NB4 (cell line): ENCODE measurements around the gene ANKZF1.

Source experiments
- DNase-seq: peaks from one replicate; pipeline ENCODE4 v3.0.0; 2010; ENCODE audit warnings: low read depth
- H3K4me3 ChIP-seq: one replicate; pipeline ENCODE4 v1.5.1; 2011; ENCODE audit warnings: mild to moderate bottlenecking, low read depth, low read length, moderate library complexity
- CTCF ChIP-seq: IDR thresholded peaks from one replicate; pipeline ENCODE4 v1.5.1; 2012; ENCODE audit warnings: low read depth, low read length
- MAX ChIP-seq: IDR thresholded peaks from 2 replicates; pipeline ENCODE4 v1.6.1; 2011; ENCODE audit warnings: low read depth, low read length
- MYC ChIP-seq: IDR thresholded peaks from 2 replicates; pipeline ENCODE4 v1.6.1; 2011; ENCODE audit warnings: low read depth, low read length
- POLR2A ChIP-seq: IDR thresholded peaks from 2 replicates; pipeline ENCODE4 v1.6.1; 2011; ENCODE audit warnings: mild to moderate bottlenecking; ENCODE audit not compliant: insufficient read length; ENCODE audit errors: extremely low read depth

Gene ANKZF1

GRCh38 chr2:219216535-219216915 lies 13.1 kb upstream of the ANKZF1 start:
- no peak for DNase-seq
- no peak overlapping the region for H3K4me3 ChIP-seq
- no peak for TF ChIP-seq MYC
- no peak for TF ChIP-seq MAX
- TF ChIP-seq CTCF = no peak
- TF ChIP-seq POLR2A = no peak

- H3K4me3 ChIP-seq = no peak overlapping the region
- TF ChIP-seq MYC (no peak), POLR2A (no peak), CTCF (no peak), MAX (no peak)
- DNase-seq = no peak
Observed at GRCh38 chr2:219218217-219218731, 11.3 kb upstream of the ANKZF1 start.

- no peak within 1 kb of the TSS for H3K4me3 ChIP-seq
- DNase-seq = no peak
Observed at GRCh38 chr2:219218732-219219701, 10.6 kb upstream of the ANKZF1 start, which contains the start of gene ABCB6. ABCB6 (minus strand) TSS chr2:219218958; CDS start chr2:219218673, 285 bp downstream.

GRCh38 chr2:219219784-219220532 lies 9.6 kb upstream of the ANKZF1 start:
- no peak for DNase-seq
- H3K4me3 ChIP-seq = no peak overlapping the region
- no peak for TF ChIP-seq MAX

More at GRCh38 chr2:219218732-219219701, 10.6 kb upstream of the ANKZF1 start, which contains the start of gene ABCB6:
- TF ChIP-seq POLR2A = no peak
- TF ChIP-seq MYC = no peak

- TF ChIP-seq MYC (no peak), CTCF (no peak), POLR2A (no peak), MAX (no peak)
- no peak overlapping the region for H3K4me3 ChIP-seq
- DNase-seq = no peak
Observed at GRCh38 chr2:219220652-219221402, 8.8 kb upstream of the ANKZF1 start.

- TF ChIP-seq POLR2A (no peak), MYC (no peak), MAX (no peak), CTCF (no peak)
- H3K4me3 ChIP-seq = no peak overlapping the region
- DNase-seq = no peak
Observed at GRCh38 chr2:219221957-219222518, 7.6 kb upstream of the ANKZF1 start.
